Head of caudate nucleus (tissue), 42 donors: Measurements from ENCODE around the gene ABCC1.
"Not testable (repeated sequence)": the region's sequence is repeated elsewhere in the genome, so short reads cannot be mapped to it uniquely, and the experiment has no call there.

ENCODE experiments used
- DNase-seq, 42 donors: peaks; one replicate each; pipeline versions ENCODE4 v3.0.0 to v3.0.0-alpha.2; 2020 to 2021; ENCODE audit warnings: mixed read lengths in 7 of 42
- intact Hi-C: fragments of 100-400 bp; cut with DNase I; formaldehyde crosslinking; loops from one replicate; pipeline ENCODE4 v1.15.0; 2022

ABCC1 gene

DNA sequence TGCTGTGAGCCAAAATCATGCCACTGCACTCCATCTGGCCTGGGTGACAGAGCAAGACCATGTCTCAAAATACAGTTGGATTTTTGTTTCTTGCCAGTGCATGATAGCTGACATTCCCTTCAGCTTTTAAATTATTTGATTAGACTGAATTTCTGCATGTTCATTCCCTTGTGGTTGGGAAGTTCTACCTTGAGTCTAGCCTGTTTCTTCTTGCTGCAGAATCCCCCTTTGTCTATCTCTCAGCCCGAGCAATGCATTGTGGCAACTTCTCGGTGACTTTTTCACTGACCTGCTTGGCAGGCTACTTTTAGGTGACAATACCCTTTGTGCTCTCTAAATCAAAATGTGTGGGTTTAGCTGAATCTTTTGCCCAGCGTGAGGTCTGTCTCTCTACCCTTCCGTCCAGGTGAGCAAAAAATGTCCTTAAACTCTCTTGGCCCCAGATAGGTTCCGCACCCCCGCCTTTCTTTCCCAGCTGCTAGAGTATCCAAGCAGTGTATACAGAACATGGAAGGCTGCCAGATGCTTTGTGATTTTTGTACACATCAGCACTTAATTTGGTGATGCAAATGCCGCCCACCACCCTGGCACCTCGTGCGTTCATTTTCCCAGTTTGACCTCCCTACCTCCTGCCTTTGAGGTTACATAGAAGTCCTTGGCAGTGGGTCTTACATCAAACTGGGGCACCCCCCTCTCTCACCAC lies 143.7 kb downstream of the ABCC1 start:
- intact Hi-C loops, result no loop called here
- DNase-seq, result no peak

DNA sequence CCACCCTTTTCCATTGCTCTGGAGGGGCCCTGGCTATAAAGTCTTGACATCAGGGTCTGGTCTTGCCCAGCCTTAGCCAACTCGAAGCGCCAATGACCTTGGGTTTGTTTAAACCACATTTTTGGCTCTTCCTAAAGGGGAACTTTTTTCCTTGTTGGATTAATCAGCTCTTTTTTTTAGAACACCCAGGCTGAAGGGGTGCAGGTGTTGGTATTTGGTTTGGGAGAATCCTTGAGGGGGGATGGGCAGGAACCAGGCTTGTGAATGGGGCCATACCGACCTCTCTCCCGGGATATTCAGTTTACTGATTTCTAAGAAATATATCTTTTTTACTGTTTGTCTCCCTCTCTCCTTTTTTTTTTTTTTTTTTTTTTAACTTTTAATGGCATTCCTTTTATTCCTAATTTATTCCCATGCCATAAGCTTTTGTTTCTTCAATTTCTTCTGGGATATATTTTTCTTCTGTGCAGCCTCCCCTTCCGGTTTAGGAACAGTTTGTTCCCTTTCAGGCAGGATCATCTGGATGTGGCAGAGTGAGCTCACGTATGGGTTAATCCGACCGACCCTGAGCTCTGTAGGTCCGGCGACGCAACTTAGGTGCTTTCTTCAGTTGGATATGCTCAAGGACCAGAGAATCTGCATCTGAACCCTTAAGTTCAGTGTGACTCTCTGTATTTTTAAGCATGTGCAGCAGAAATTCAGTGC lies 144.4 kb downstream of the ABCC1 start:
- no peak for DNase-seq
- intact Hi-C loops, result no loop called here

DNA sequence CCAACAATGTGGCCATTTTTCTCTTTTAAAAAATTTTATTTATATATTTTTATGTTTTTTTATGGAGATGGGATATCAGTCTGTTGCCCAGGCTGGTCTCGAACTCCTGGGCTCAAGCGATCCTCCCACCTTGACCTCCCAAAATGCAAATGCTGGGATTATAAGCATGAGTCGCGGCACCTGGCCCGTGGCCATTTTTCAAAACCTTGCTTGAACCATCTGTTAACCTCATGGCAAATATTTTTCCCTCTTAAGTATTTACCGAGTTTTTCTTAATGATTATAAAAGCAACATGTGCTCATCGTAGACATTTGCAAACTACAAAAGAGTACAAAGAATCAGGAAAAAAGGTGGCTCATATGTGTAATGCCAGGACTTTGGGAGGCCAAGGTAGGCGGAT lies 146.2 kb downstream of the ABCC1 start:
- intact Hi-C loops, result no loop called here
- no peak for DNase-seq

DNA sequence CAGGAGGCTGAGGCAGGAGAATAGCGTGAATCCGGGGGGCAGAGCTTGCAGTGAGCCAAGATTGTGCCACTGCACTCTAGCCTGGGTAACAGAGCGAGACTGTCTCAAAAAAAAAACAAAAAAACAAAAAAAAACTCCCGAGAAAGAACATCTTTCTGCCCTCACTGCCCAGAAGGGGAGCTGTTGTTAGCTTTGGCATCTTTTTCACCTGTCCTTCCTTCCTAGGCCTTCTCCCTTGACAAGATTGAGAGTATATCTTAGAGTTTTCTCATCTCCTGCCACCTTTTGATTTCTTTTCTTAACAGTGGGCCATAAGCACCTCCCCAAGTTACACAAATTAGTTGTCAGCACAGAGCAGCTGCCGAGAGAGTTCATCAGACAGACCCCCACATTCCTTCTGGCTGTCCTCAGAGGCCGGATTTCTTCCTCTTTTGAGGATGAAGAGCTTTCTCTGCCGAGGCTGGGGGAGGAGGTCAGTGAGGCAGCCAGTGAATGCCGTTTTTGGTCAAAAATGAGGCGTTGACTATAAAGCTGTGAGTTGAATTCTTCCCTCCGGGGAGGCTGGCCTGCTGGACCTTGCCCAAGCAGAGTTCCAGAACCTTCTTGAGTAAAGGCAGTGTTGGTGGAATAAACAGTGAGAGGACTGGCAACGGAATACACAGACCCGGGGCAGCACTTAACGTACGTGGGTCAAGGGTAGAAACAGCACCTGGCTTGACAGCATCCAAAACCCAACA lies 146.9 kb downstream of the ABCC1 start:
- intact Hi-C loops, result no loop called here
- DNase-seq, result no peak

DNA sequence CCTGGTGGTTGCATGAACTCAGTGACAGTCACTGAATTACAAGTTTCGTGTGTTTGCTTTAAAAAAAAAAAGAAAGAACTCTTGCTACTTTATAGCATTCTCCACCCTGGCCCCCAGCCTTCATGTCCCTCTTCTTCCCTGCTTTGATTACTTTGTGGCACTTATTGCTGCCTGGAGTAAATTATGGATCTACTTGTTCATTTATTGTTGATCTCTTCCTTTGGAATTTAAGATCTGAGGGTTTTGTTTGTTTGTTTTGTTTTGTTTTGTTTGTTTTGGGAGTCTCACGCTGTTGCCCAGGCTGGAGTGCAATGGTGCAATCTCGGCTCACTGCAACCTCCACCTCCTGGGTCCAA lies 147.4 kb downstream of the ABCC1 start:
- intact Hi-C loops, result no loop called here
- DNase-seq, result no peak

DNA sequence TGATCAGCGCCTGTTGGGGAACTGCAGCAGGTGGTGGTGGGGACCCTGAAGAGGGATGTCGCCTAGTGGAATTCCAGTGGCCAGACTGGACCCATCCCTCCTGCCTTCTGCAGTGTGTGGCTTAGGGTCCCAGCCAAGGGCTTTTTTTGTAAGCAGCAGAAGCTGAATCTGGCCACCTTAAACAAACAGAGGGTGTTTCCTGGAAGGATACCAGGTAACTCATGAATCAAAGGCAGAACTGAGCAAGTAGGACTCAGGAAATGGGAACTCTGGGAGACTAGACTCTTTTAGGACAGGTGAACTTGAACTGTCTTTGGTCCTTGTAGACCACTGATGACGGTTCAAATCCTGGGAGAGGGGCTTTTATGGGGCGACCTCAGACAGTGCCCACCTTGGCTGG lies 149.9 kb downstream of the ABCC1 start:
- intact Hi-C loops, result no loop called here
- no peak for DNase-seq

DNA sequence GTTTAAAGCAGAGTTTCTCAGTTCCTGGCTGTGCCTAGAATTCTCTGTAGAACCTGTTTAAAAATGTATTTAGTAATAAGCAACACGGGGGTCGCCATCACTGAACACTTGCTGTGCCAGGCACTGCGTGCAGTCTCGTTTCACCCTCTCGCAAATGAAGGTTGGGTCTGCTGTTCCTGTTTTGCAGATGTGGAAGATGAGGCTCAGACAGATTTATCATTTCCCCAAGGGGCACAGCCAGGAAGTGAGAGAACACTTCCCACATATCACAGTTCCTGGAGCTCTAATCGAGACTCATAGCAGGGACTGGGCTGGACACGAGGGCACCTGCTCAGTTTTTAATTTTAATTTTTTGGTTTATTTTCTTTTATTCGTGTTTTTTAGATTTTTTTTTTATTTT lies 151.2 kb downstream of the ABCC1 start:
- DNase-seq, result no peak
- intact Hi-C loops, result no loop called here

DNA sequence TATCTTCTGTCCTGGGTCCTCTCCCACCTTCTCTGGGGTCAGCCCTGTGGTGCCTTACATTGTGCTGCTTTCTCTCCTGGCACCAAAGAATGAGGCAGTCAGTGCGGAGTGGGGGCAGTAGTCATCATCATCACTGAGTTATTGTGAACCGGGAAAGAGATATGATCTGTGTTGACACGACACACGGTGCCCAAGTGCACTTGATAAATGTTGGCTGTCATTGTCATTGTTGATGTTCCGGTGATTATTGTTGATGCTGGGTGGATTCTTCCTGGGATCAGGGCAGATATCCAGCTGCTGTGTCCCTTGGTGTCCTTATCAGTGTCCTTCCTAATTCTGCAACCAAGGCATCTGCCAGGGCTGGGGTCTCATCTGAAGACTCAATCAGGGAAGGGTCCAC lies 152.2 kb downstream of the ABCC1 start:
- intact Hi-C loops, result no loop called here
- DNase-seq, result no peak

DNA sequence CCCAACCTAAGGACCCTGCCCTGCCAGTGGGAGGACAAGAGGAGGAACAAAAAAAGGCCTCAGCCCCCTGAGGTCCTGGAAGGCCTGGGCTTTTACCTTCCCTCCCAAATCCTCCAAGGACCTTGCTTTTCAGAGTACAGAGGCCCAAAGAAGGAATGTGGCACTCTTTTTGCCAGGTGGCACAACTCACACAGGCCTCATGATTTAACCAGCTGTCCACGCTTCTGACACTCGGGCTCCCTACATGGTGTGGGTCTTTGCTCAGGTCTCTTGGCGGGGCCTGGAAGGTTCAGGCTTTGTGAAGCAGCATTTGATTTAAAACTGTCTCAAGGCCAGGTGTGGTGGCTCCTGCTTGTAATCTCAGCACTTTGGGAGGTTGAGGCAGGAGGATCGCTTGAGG lies 153.3 kb downstream of the ABCC1 start:
- DNase-seq, result no peak
- intact Hi-C loops, result no loop called here

DNA sequence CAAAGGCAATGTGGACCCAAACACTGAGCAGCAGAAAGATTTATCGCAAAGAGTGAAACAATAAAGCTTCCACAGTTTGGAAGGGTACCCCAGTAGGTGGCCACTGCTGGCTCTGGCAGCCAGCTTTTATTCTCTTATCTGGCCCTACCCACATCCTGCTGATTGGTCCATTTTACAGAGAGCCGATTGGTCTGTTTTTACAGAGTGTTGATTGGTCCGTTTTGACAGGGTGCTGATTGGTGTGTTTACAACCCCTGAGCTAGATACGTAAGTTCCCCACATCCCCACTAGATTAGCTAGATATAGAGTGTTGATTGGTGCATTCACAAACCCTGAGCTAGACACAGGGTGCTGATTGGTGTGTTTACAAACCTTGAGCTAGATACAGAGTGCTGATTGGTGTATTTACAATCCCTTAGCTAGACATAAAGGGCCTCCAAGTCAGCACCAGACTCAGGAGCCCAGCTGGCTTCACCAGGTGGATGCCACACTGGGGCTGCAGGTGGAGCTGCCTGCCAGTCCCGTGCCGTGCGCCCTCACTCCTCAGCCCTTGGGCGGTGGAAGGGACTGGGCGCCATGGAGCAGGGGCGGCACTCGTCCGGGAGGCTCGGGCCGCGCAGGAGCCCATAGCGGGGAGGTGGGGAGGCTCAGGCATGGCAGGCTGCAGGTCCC lies 154.9 kb downstream of the ABCC1 start:
- intact Hi-C loops, DNase-seq: not testable (repeated sequence)

DNA sequence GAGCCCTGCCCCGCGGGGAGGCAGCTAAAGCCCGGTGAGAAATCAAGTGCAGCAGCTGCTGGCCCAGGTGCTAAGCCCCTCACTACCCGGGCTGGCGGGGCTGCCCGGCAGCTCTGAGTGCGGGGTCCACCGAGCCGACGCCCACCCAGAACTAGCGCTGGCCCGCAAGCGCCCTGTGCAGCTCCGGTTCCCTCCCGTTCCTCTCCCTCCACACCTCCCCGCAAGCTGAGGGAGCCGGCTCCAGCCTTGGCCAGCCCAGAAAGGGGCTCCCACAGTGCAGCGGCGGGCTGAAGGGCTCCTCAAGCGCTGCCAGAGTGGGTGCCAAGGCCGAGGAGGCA lies 155.4 kb downstream of the ABCC1 start:
- intact Hi-C loops, DNase-seq: not testable (repeated sequence)

DNA sequence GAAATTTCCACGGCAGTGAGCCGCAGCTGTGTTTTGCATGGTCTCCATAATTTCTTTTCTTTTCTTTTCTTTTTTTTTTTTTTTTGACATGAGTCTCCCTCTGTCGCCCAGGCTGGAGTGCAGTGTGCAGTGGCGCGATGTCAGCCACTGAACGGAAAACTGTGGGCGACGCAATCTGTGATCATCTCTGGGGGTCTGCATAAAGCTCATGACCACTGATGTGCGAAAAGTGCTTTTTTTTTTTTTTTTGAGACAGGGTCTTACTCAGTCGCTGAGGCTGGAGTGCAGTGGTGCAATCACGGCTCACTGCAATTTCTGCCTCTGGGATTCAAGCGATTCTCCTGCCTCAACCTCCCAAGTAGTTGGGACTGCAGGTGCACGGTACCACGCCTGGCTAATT lies 156.2 kb downstream of the ABCC1 start:
- no peak for DNase-seq
- intact Hi-C loops, result no loop called here

DNA sequence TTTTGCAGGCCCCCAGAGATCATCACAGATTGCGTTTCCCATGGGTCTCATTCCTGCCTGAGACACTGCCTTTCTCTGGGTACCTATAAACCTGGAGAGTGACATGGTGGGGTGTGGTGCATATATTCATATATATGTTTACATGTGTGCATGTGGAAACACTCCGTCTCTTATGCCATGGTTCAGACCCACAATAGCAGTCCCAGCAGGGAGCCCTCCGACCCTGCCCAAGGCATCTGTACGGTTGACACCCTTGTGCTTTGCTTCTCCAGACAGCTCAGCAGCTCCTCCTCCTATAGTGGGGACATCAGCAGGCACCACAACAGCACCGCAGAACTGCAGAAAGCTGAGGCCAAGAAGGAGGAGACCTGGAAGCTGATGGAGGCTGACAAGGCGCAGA lies 157.1 kb downstream of the ABCC1 start:
- DNase-seq, result no peak
- intact Hi-C loops, result no loop called here

DNA sequence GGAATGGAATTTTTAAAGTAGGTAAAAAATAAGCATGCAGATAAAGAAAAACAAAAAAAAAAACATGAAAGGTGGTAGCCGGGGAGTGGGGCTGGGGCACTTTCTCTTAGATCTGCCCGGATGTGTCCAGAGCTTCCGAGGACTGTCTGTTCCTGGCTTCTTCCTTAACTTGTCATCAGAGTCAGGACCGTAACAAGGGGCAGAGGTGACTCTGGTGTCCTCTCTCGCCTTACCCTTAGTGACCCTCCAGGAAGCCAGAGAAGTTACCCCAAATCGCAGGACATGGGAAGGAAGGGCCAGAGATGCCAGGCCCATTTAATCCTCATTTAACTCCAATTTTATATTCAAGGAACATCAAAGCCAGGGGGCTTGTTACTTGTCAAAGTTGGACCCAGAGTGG lies 158.4 kb downstream of the ABCC1 start:
- DNase-seq, result no peak
- intact Hi-C loops, result no loop called here

DNA sequence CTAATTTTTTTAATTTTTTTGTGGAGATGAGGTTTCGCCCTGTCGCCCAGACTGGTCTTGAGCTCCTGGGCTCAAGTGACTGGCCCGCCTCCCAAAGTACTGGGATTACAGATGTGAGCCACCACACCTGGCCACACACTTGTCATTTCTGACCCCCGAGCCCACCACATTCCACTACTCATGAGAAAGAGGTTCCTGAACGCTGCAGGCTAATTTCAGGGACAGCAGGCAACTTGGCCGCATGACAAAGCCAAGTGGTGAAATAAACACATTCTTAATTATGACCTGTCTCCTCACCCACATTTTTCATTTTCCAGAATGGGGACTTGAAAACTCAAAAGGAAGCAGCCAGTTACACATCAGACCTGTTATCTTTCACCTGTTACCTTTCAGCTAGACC lies 159.3 kb downstream of the ABCC1 start:
- intact Hi-C loops, result no loop called here
- DNase-seq, result no peak

DNA sequence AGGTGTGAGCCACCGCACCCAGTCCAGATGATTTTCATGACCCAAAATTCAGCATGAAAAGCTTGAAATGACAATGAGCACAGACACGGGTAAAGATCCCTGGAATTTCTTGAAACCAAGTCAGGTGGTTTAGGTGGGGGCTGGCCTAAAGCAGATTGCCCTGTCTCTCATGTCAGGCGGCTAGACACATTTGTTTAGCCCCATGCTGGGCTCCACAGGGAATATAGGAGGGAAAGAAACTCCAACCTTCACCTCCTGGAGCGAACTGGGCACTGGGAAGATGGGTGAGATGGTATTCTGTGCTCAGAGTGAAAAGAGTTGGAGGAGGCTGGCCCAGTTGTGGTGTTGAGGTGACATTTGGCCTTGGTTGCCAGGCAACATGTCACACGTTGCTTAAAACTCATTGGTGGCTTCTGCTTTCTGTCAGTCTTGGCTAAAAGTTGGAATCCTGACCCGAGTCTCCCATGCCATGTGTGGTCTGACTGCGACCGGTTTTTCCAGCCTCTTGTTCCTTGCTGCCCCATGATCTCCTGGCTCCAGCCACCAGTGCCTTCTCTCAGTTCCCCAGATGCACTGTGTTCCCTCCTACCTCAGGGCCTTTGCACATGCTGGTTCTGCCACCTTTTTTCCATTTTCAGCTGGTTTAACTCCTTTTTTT lies 160.2 kb downstream of the ABCC1 start:
- no peak for DNase-seq
- intact Hi-C loops, result no loop called here

DNA sequence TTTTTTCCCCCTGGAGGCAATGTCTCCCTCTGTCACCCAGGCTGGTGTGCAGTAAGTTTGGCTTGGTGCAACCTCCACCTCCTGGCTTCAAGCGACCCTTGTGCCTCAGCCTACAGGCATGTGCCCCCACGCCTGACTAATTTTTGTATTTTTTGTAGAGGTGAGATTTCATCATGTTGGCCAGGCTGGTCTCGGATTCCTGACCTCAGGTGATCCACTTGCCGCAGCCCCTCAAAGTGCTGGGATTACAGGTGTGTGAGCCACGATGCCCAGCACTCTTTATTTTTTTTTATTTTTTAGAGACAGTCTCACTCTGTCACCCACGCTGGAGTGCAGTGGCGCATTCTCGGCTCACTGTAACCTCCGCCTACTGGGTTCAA lies 160.7 kb downstream of the ABCC1 start:
- DNase-seq, result no peak
- intact Hi-C loops, result no loop called here

DNA sequence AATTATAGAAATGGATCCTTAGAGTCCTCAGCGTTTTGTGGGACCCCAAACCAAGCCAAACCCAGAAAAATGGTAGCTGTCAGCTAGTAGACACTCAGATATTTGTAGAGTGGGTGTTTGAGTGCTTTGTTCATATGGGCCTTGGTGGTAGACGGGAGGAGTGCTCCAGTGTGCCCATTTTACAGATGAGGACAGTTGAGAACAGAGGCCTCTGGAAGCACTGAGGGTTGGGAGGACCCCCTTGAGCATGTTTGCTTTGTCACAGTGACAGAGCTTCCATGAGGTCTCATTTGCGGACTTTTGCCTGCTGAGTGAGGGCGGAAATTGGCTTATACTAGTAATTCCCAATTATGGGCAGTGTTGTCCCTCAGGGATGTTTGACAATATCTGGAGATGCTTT lies 162.2 kb downstream of the ABCC1 start:
- intact Hi-C loops, result no loop called here
- no peak for DNase-seq

DNA sequence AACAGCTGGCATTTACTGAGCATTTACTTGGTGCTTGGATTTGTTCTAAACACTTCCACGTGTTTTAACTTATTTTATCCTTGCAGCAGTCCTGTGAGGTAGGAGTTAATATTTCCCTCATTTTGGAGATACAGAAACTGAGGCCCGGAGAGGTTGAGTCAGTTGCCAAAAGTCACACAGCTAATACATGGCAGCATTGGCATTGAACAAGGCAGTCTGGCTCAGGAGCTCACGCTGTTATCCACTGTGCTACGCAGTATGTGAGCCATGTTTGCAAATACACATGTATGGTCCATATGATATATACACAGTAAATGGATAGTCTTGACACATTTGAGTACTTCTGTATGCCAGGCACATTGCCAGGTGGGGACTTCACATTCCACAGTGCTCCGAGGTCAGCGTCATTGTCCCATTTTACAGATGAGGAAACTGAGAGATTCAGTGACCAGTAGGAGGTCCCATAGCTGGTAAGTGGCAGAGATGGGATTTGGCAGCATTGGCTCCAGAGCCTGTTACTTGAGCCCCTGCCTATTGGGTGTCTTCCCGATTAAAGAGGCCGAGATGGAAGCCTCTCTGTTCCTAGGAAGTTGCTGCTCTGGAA lies 163.1 kb downstream of the ABCC1 start:
- no peak for DNase-seq
- intact Hi-C loops, result no loop called here
